SK-N-SH (cell line): Measurements from ENCODE around the gene SHROOM4. TPM values are rescaled to one million over a fixed set of nuclear protein-coding genes. Genes with fewer than 3 reads are reported as not detected.

Source experiments
- CTCF ChIA-PET: fragments of 300-600, 350-600 bp; formaldehyde crosslinking; extraction: SDS; loops from one replicate; lab custom pipeline; 2021; lab: Yijun Ruan, JAX
- POLR2A ChIA-PET: fragments of 350-600 bp; sonication (Branson Sonifier 250); formaldehyde crosslinking; extraction: SDS; loops from one replicate; lab custom pipeline; 2020; ENCODE audit warnings: antibody characterized with exemption, inconsistent platforms; lab: Yijun Ruan, JAX
- DNase-seq: peaks from one replicate; pipeline ENCODE4 v3.0.0; 2012
- H2AFZ ChIP-seq: fragments of 200-600 bp; sonication (generic); 2 replicates; pipeline ENCODE4 v1.8.1; 2016; ENCODE audit warnings: antibody characterized with exemption, mild to moderate bottlenecking, low read depth
- H3F3A ChIP-seq: fragments of 200-600 bp; sonication (generic); replicated peaks from 2 replicates; pipeline ENCODE3; 2016; ENCODE audit warnings: antibody characterized with exemption, mild to moderate bottlenecking; ENCODE audit not compliant: insufficient read depth
- H3K27ac ChIP-seq, 2 experiments: fragments of 200-500 bp in 1 of 2; fragments of 200-600 bp in 1 of 2; sonication (Bioruptor generic) in 1 of 2; sonication (generic), shearing (Covaris generic) in 1 of 2; 2 replicates each; pipeline versions ENCODE4 v1.5.1 to v1.6.1; 2014 to 2016; ENCODE audit warnings: low read depth in 2 of 2, inconsistent platforms in 1 of 2, low read length in 1 of 2, mild to moderate bottlenecking in 1 of 2, mixed read lengths in 1 of 2
- H3K27me3 ChIP-seq: fragments of 200-600 bp; sonication (generic), shearing (Covaris generic); 2 replicates; pipeline ENCODE4 v1.6.1; 2016; ENCODE audit warnings: mixed run types; ENCODE audit not compliant: insufficient read depth
- H3K36me3 ChIP-seq, 2 experiments: fragments of 200-500 bp in 1 of 2; fragments of 200-600 bp in 1 of 2; sonication (Bioruptor generic) in 1 of 2; sonication (generic) in 1 of 2; replicated peaks in 1 of 2; 2 replicates each; pipeline versions ENCODE3 to v1.5.1; 2014 to 2016; ENCODE audit warnings: low read length in 1 of 2, mild to moderate bottlenecking in 1 of 2; ENCODE audit not compliant: insufficient read depth in 2 of 2, control insufficient read depth in 1 of 2
- H3K4me1 ChIP-seq, 2 experiments: fragments of 200-500 bp in 1 of 2; fragments of 200-600 bp in 1 of 2; sonication (Bioruptor generic) in 1 of 2; sonication (generic), shearing (Covaris generic) in 1 of 2; 2 replicates each; pipeline versions ENCODE4 v1.5.1 to v1.6.1; 2014 to 2016; ENCODE audit warnings: low read depth in 1 of 2, low read length in 1 of 2, mixed run types in 1 of 2; ENCODE audit not compliant: insufficient read depth in 2 of 2, control insufficient read depth in 1 of 2
- H3K4me2 ChIP-seq: fragments of 200-600 bp; sonication (generic), shearing (Covaris generic); 2 replicates; pipeline ENCODE4 v1.6.1; 2017; ENCODE audit warnings: mixed run types
- H3K4me3 ChIP-seq, 2 experiments: fragments of 200-500 bp in 1 of 2; fragments of 200-600 bp in 1 of 2; sonication (Bioruptor generic) in 1 of 2; sonication (generic), shearing (Covaris generic) in 1 of 2; 2 replicates each; pipeline versions ENCODE4 v1.5.1 to v1.8.1; 2014 to 2016; ENCODE audit warnings: low read depth in 2 of 2, inconsistent platforms in 1 of 2, low read length in 1 of 2, mild to moderate bottlenecking in 1 of 2, mixed read lengths in 1 of 2, moderate library complexity in 1 of 2
- H3K79me2 ChIP-seq: fragments of 200-600 bp; sonication (generic); 2 replicates; pipeline ENCODE4 v1.8.1; 2017; ENCODE audit warnings: mild to moderate bottlenecking; ENCODE audit not compliant: insufficient read depth
- H3K9ac ChIP-seq: fragments of 200-600 bp; sonication (generic); 2 replicates; pipeline ENCODE4 v1.6.1; 2017; ENCODE audit warnings: mixed run types
- H3K9me2 ChIP-seq: fragments of 200-600 bp; sonication (generic); 2 replicates; pipeline ENCODE4 v1.6.1; 2017; ENCODE audit warnings: mixed run types
- H3K9me3 ChIP-seq: fragments of 200-600 bp; sonication (generic); 2 replicates; pipeline ENCODE4 v1.6.1; 2017; ENCODE audit warnings: mixed run types, mild to moderate bottlenecking, moderate library complexity
- H4K20me1 ChIP-seq: fragments of 200-600 bp; sonication (generic); 2 replicates; pipeline ENCODE4 v1.6.1; 2017; ENCODE audit warnings: mild to moderate bottlenecking, mixed run types; ENCODE audit not compliant: insufficient read depth
- ELF1 ChIP-seq: IDR thresholded peaks from 2 replicates; pipeline ENCODE4 v1.4.0; 2012
- EZH2phosphoT487 ChIP-seq: fragments of 200-600 bp; sonication (generic); IDR thresholded peaks from 2 replicates; pipeline ENCODE4 v1.6.1; 2017; ENCODE audit warnings: low read depth, mixed run types, mild to moderate bottlenecking, antibody characterized with exemption, moderate library complexity, borderline replicate concordance
- FOSL2 ChIP-seq: IDR thresholded peaks from 2 replicates; pipeline ENCODE4 v1.4.0; 2012; ENCODE audit warnings: low read depth, mild to moderate bottlenecking, moderate library complexity, borderline replicate concordance
- GATA2 ChIP-seq: sonication (generic); formaldehyde crosslinking; IDR thresholded peaks from 2 replicates; pipeline ENCODE4 v1.5.0; 2020; ENCODE audit warnings: mild to moderate bottlenecking, missing genetic modification reagents
- MEF2A ChIP-seq: IDR thresholded peaks from 2 replicates; pipeline ENCODE4 v1.4.0; 2012; ENCODE audit warnings: low read depth, borderline replicate concordance
- MXI1 ChIP-seq: IDR thresholded peaks from 2 replicates; pipeline ENCODE4 v1.6.1; 2012; ENCODE audit warnings: mild to moderate bottlenecking, low read depth, low read length, improper control_type of control experiment
- NFIC ChIP-seq: IDR thresholded peaks from 2 replicates; pipeline ENCODE4 v1.4.0; 2012; ENCODE audit warnings: borderline replicate concordance
- POLR2AphosphoS5 ChIP-seq: IDR thresholded peaks from 2 replicates; pipeline ENCODE4 v1.6.1; 2012; ENCODE audit warnings: low read depth, low read length
- RAD21 ChIP-seq: IDR thresholded peaks from 2 replicates; pipeline ENCODE4 v1.6.1; 2012; ENCODE audit warnings: mild to moderate bottlenecking, low read length
- RCOR1 ChIP-seq: fragments of 150-350 bp; IDR thresholded peaks from 2 replicates; pipeline ENCODE4 v1.6.1; 2017; ENCODE audit warnings: antibody characterized with exemption, low read length
- SIN3A ChIP-seq: IDR thresholded peaks from 2 replicates; pipeline ENCODE4 v1.6.1; 2012; ENCODE audit warnings: low read depth, mild to moderate bottlenecking, low read length, moderate library complexity, borderline replicate concordance
- SMC3 ChIP-seq: IDR thresholded peaks from 2 replicates; pipeline ENCODE4 v1.6.1; 2012; ENCODE audit warnings: low read depth, low read length, improper control_type of control experiment
- TAF1 ChIP-seq: IDR thresholded peaks from 2 replicates; pipeline ENCODE4 v1.6.1; 2012; ENCODE audit warnings: low read depth, mild to moderate bottlenecking, low read length, moderate library complexity, borderline replicate concordance
- WGBS: methylation state at CpG from one replicate; pipeline ENCODE4 v1.1.6; 2017; ENCODE audit warnings: low lambda C conversion rate; 5-methylcytosine and 5-hydroxymethylcytosine counted together
- polyA plus RNA-seq, 3 experiments: library from polyadenylated mRNA; depleted of rRNA; stranded (reverse); fragments of >200 nt; gene quantifications; 2 replicates each; pipeline ENCODE4 v1.2.3, GENCODE V29; 2012
- TF ChIP-seq, protein P1 (sequence below): fragments of 200-600 bp; sonication (generic); IDR thresholded peaks from 2 replicates; pipeline ENCODE4 v1.6.1; 2017; ENCODE audit warnings: antibody characterized with exemption, mild to moderate bottlenecking, moderate library complexity
- TF ChIP-seq, protein P2 (sequence below): IDR thresholded peaks from 2 replicates; pipeline ENCODE4; 2012
- TF ChIP-seq, protein P3 (sequence below): IDR thresholded peaks from 2 replicates; pipeline ENCODE4 v1.4.0; 2012; ENCODE audit warnings: low read depth
- TF ChIP-seq, protein P4 (sequence below): IDR thresholded peaks from 2 replicates; pipeline ENCODE4 v1.4.0; 2012; ENCODE audit warnings: low read depth, borderline replicate concordance

Gene SHROOM4
- polyA plus RNA-seq, 1 of the 3 experiments (the other 2 are of a cell fraction) = 0.31 TPM

DNA sequence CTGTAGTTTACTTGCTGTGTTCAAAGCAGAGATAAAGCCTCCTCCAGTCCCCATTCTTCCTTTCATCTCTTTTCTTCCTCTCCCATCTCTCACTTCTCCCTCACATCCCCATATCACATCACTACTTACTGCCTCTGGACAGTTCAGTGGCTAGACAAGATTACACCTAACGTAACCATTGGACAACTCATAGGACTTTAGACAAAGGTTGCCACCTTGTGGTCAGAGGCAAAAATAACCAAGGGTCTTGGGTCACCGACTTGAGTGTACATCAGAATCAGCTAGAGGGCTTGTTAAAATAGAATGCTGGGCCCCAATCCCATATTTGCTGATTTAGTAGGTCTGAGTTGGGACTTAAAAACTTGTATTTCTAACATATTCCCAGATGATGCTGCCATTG is 234.0 kb downstream of the SHROOM4 start:
- ChIA-PET CTCF (interaction anchor here (0.6 to 3.4 kb wide), 23 partner anchors 9 to 664 kb away, joined by 3 to 30 read pairs (median 3); no protein-coding TSS in a partner anchor), POLR2A (no interaction called here)
- Histone ChIP-seq H3K4me1 (no peaks in the 10 kb centered on the region), H3K79me2 (no peaks in the 10 kb centered on the region), H3K4me3 (no peak overlapping the region), H3F3A (no peaks in the 10 kb centered on the region), H3K27me3 (no peaks in the 10 kb centered on the region; the same call in 1 of the 2 replicates), H3K9me2 (no peaks in the 10 kb centered on the region), H3K4me2 (no peak overlapping the region), H3K36me3 (no peaks in the 10 kb centered on the region), H3K9me3 (no peaks in the 10 kb centered on the region), H3K9ac (no peak overlapping the region)
- WGBS = 5% methylated on average over 2 of the region's 2 CpGs
- peak; percentile 40 for DNase-seq
- peak; percentile 82 for TF ChIP-seq RAD21
- no peak for TF ChIP-seq POLR2AphosphoS5
- peak; percentile 67 for TF ChIP-seq SMC3
- TF ChIP-seq, protein P1, sequence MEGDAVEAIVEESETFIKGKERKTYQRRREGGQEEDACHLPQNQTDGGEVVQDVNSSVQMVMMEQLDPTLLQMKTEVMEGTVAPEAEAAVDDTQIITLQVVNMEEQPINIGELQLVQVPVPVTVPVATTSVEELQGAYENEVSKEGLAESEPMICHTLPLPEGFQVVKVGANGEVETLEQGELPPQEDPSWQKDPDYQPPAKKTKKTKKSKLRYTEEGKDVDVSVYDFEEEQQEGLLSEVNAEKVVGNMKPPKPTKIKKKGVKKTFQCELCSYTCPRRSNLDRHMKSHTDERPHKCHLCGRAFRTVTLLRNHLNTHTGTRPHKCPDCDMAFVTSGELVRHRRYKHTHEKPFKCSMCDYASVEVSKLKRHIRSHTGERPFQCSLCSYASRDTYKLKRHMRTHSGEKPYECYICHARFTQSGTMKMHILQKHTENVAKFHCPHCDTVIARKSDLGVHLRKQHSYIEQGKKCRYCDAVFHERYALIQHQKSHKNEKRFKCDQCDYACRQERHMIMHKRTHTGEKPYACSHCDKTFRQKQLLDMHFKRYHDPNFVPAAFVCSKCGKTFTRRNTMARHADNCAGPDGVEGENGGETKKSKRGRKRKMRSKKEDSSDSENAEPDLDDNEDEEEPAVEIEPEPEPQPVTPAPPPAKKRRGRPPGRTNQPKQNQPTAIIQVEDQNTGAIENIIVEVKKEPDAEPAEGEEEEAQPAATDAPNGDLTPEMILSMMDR = peak; percentile 74
- TF ChIP-seq, all 33 proteins: peak for 3
- H3K27ac ChIP-seq = no peak overlapping the region
- H2AFZ ChIP-seq = no peak overlapping the region
- no peaks in the 10 kb centered on the region for H4K20me1 ChIP-seq

DNA sequence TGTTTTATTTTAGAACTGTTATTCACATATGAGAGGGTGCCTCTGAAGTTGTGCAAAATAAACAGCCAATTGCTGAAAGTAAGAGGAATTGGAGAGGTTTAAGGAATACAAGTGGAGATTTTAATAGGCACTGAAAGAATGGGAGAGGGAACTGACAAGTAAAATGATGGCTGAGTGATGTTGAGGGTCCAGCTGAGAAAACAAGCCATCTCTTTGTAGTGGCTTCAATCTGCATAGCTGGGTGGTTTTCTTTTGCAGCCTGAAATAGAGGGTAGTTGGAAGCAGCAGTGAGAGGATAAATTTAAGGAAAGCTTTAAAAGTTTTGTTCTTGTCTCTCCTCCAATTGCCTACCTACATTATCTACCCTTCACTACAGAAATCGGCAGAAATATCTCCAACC is 236.7 kb downstream of the SHROOM4 start:
- Histone ChIP-seq H3K36me3 (no peaks in the 10 kb centered on the region), H3K27ac (no peak overlapping the region), H3K4me2 (no peak overlapping the region), H3K9me2 (no peaks in the 10 kb centered on the region), H2AFZ (no peak overlapping the region), H3K27me3 (no peaks in the 10 kb centered on the region; the same call in 1 of the 2 replicates), H3K4me1 (no peaks in the 10 kb centered on the region), H4K20me1 (no peaks in the 10 kb centered on the region), H3F3A (no peaks in the 10 kb centered on the region), H3K79me2 (no peaks in the 10 kb centered on the region), H3K9me3 (no peaks in the 10 kb centered on the region), H3K9ac (no peak overlapping the region), H3K4me3 (no peak overlapping the region)
- TF ChIP-seq MXI1 (no peak), NFIC (no peak), RAD21 (no peak), SMC3 (no peak), GATA2 (no peak), RCOR1 (no peak), TAF1 (no peak), FOSL2 (no peak), SIN3A (no peak), MEF2A (no peak), ELF1 (no peak), EZH2phosphoT487 (no peak)
- TF ChIP-seq, protein P2, sequence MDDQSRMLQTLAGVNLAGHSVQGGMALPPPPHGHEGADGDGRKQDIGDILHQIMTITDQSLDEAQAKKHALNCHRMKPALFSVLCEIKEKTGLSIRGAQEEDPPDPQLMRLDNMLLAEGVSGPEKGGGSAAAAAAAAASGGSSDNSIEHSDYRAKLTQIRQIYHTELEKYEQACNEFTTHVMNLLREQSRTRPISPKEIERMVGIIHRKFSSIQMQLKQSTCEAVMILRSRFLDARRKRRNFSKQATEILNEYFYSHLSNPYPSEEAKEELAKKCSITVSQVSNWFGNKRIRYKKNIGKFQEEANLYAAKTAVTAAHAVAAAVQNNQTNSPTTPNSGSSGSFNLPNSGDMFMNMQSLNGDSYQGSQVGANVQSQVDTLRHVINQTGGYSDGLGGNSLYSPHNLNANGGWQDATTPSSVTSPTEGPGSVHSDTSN = no peak
- TF ChIP-seq, protein P3, sequence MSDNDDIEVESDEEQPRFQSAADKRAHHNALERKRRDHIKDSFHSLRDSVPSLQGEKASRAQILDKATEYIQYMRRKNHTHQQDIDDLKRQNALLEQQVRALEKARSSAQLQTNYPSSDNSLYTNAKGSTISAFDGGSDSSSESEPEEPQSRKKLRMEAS = no peak
- TF ChIP-seq, protein P1 = no peak
- TF ChIP-seq, protein P4, sequence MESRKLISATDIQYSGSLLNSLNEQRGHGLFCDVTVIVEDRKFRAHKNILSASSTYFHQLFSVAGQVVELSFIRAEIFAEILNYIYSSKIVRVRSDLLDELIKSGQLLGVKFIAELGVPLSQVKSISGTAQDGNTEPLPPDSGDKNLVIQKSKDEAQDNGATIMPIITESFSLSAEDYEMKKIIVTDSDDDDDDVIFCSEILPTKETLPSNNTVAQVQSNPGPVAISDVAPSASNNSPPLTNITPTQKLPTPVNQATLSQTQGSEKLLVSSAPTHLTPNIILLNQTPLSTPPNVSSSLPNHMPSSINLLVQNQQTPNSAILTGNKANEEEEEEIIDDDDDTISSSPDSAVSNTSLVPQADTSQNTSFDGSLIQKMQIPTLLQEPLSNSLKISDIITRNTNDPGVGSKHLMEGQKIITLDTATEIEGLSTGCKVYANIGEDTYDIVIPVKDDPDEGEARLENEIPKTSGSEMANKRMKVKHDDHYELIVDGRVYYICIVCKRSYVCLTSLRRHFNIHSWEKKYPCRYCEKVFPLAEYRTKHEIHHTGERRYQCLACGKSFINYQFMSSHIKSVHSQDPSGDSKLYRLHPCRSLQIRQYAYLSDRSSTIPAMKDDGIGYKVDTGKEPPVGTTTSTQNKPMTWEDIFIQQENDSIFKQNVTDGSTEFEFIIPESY = no peak
- ChIA-PET CTCF (no interaction called here), POLR2A (no interaction called here)
- DNase-seq = no peak
- WGBS = 9% methylated on average over 1 of the region's 1 CpG
